ENCODE measurements around the gene MMP23B. TPM values are rescaled to one million over a fixed set of nuclear protein-coding genes. Genes with fewer than 3 reads are reported as not detected.

Gene MMP23B
- total RNA-seq, 1 experiment from 2014 or later, result 4.9 TPM

DNA sequence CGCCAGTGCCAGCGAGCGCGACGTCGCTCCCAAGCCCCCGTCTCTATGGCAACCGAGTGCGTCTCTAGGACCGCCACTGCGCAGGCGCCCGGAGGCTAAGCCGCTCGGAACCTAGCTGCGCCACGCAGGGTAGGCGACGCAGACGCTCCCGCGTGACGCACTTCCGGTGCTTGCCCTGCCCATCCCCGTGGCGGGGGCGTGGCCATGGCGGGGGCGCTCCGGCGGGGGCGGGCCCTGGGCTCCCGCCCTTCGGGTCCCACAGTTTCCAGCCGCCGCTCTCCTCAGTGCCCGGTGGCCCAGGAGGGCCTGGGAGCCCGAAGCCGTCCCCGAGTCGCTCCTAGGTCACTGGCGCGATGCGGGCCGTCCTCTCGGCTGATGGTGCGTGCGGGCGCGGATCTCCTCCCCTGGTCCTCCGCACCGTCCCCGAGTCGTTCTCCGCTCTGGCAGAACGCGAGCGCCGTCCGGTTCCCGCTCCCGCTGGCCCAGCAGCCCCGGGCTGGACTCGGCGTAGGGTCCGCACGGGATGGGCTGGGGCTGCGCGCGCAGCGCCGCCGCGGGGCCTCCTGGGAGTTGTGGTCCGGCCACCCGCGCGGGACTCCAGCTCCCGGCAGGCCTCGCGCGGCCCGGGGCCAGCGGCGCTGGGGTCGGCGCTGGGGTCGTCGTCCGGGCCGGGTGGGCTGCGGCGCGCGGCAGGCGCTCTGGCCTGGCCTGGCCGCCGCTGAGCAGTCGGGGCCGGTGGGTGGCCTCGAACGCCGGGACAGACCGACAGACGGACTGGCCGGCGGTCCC, 16.5 kb upstream of the MMP23B start, which contains the start of gene MIB2:
Gene MIB2 (plus strand): TSS at position 245 of the 789 bp plus-strand sequence. CDS start 7,953 bp downstream, outside the sequence.
- intact Hi-C loops (cut with micrococcal nuclease; ENCODE audit: unreplicated experiment), result no loop called here
- no peaks in the 10 kb centered on the region for H3K9me3 ChIP-seq (ENCODE audit: insufficient read depth, low read depth)
- H2AFZ ChIP-seq, result peak within 1 kb of the TSS; percentile 96
- H3K36me3 ChIP-seq (ENCODE audit: low read depth), result no peaks in the 10 kb centered on the region
- H3K4me3 ChIP-seq, result peak within 1 kb of the TSS; percentile 79
- no peaks in the 10 kb centered on the region for H3K27me3 ChIP-seq (ENCODE audit: insufficient read depth, low read depth)
- peaks cover 14% of the 10 kb centered on the region for H4K20me1 ChIP-seq (ENCODE audit: insufficient read depth)
- H3F3A ChIP-seq (ENCODE audit: insufficient read depth, low read depth), result peaks cover 16% of the 10 kb centered on the region; the same call in 1 of the 2 replicates
- BruUV-seq (replicated peaks), result no TSS peak
- H3K9me2 ChIP-seq (ENCODE audit: insufficient read depth), result no peaks in the 10 kb centered on the region
- H3K79me2 ChIP-seq (ENCODE audit: low read depth), result peaks cover 29% of the 10 kb centered on the region
- no peak for TF ChIP-seq EZH2 (IDR thresholded peaks at IDR 0.05; ENCODE audit: low read depth)
- TF ChIP-seq, protein P1, sequence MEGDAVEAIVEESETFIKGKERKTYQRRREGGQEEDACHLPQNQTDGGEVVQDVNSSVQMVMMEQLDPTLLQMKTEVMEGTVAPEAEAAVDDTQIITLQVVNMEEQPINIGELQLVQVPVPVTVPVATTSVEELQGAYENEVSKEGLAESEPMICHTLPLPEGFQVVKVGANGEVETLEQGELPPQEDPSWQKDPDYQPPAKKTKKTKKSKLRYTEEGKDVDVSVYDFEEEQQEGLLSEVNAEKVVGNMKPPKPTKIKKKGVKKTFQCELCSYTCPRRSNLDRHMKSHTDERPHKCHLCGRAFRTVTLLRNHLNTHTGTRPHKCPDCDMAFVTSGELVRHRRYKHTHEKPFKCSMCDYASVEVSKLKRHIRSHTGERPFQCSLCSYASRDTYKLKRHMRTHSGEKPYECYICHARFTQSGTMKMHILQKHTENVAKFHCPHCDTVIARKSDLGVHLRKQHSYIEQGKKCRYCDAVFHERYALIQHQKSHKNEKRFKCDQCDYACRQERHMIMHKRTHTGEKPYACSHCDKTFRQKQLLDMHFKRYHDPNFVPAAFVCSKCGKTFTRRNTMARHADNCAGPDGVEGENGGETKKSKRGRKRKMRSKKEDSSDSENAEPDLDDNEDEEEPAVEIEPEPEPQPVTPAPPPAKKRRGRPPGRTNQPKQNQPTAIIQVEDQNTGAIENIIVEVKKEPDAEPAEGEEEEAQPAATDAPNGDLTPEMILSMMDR (conservative IDR thresholded peaks at IDR 0.05), result no peak
- H3K27ac ChIP-seq, result peak within 1 kb of the TSS; percentile 90
- peaks cover 21% of the 10 kb centered on the region for H3K4me1 ChIP-seq (replicated peaks; ENCODE audit: insufficient read depth)
- peak within 1 kb of the TSS; percentile 96 for H3K4me2 ChIP-seq
- DNase-seq, result peak; percentile 91 to 96
- ChIA-PET POLR2A (ENCODE audit: unreplicated experiment) (interaction anchor here (0.7 kb wide), 1 partner anchor 340 kb away, joined by 4 read pairs; no protein-coding TSS in a partner anchor), CTCF (interaction anchor here (0.6 kb wide), 1 partner anchor 294 kb away, joined by 4 read pairs; no protein-coding TSS in a partner anchor)

DNA sequence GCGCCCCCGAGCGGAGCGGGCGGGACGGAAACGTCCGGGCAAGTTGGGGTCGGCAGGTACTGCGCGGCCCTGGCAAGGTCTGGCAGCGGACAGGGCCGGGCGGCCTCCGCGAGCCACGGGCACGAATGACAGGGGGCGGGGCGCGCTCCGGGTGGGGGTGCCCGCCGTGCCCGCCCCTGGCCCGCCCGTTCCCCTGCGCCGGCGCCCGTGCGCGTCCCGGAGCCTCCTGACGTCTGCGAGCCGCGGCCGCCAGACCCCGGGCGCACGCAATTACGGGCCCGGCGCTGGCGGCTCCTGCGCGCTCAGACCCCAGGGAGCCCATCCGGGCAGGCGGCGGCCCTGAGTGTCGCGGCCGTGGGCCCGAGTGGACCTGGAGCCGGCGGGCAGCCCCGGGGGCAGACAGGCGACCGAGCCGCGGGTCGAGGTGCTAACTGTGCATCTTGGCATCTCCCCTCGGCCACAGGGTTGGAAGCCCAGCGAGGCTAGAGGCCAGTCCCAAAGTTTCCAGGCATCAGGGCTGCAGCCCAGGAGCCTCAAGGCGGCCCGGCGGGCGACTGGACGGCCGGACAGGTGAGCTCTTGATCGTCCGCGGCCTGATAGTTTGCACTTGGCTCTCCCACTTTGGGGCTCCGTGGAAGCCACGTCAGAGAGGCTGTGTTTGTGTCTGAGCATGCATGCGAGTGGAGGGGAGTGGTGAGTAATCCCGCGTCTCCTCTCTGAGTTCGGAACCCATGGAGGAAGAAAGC, 15.8 kb upstream of the MMP23B start:
- Histone ChIP-seq H3K9me2 (ENCODE audit: insufficient read depth) (no peaks in the 10 kb centered on the region), H3K79me2 (ENCODE audit: low read depth) (peaks cover 29% of the 10 kb centered on the region), H3K4me3 (peak overlapping the region; percentile 79), H3K9me3 (ENCODE audit: insufficient read depth, low read depth) (no peaks in the 10 kb centered on the region), H3K27ac (no peak overlapping the region), H3K27me3 (ENCODE audit: insufficient read depth, low read depth) (no peaks in the 10 kb centered on the region), H3K4me1 (replicated peaks; ENCODE audit: insufficient read depth) (peaks cover 21% of the 10 kb centered on the region), H2AFZ (peak overlapping the region; percentile 68), H3K4me2 (peak overlapping the region; percentile 96), H3K36me3 (ENCODE audit: low read depth) (no peaks in the 10 kb centered on the region), H3F3A (ENCODE audit: insufficient read depth, low read depth) (peaks cover 16% of the 10 kb centered on the region; the same call in 1 of the 2 replicates), H4K20me1 (ENCODE audit: insufficient read depth) (peaks cover 10% of the 10 kb centered on the region)
- CTCF ChIA-PET, result no interaction called here
- POLR2A ChIA-PET (ENCODE audit: unreplicated experiment), result interaction anchor here (0.7 kb wide), 1 partner anchor 339 kb away, joined by 4 read pairs; no protein-coding TSS in a partner anchor
- intact Hi-C loops (cut with micrococcal nuclease; ENCODE audit: unreplicated experiment), result no loop called here
- BruUV-seq (replicated peaks), result no TSS peak
- peak in 1 of 2 experiments; percentile 56 for DNase-seq
- TF ChIP-seq, protein P1 (conservative IDR thresholded peaks at IDR 0.05), result no peak
- no peak for TF ChIP-seq EZH2 (IDR thresholded peaks at IDR 0.05; ENCODE audit: low read depth)

DNA sequence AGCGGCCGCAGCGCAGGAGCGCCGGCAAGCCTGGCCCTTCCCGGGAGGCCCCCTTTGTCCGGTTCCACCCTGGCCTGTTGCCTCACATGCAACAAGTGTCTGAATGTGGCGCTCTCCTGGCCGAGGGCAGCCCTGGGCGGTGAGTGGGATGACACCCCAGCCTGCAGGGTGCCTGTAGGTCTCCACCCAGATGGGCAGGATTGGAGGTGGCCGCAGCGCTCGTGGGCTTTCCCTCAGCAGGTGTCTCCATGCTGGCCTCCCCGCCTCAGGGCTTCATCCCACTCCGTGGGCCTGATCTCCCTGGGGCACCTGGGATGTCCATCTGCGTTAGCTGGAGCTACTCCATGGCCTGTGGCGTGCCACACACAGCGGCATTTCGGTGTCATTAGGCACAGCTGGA, 15.1 kb upstream of the MMP23B start:
- H2AFZ ChIP-seq, result no peak overlapping the region
- no peaks in the 10 kb centered on the region for H3K9me2 ChIP-seq (ENCODE audit: insufficient read depth)
- ChIA-PET POLR2A (ENCODE audit: unreplicated experiment) (no interaction called here), CTCF (no interaction called here)
- no peaks in the 10 kb centered on the region for H3K36me3 ChIP-seq (ENCODE audit: low read depth)
- H3K27me3 ChIP-seq (ENCODE audit: insufficient read depth, low read depth), result no peaks in the 10 kb centered on the region
- peak overlapping the region; percentile 79 for H3K4me3 ChIP-seq
- peaks cover 8% of the 10 kb centered on the region for H4K20me1 ChIP-seq (ENCODE audit: insufficient read depth)
- peaks cover 29% of the 10 kb centered on the region for H3K79me2 ChIP-seq (ENCODE audit: low read depth)
- H3K4me1 ChIP-seq (replicated peaks; ENCODE audit: insufficient read depth), result peaks cover 21% of the 10 kb centered on the region
- peaks cover 16% of the 10 kb centered on the region; the same call in 1 of the 2 replicates for H3F3A ChIP-seq (ENCODE audit: insufficient read depth, low read depth)
- intact Hi-C loops (cut with micrococcal nuclease; ENCODE audit: unreplicated experiment), result no loop called here
- TF ChIP-seq EZH2 (IDR thresholded peaks at IDR 0.05; ENCODE audit: low read depth), result no peak
- TF ChIP-seq, protein P1 (conservative IDR thresholded peaks at IDR 0.05), result no peak
- H3K4me2 ChIP-seq, result peak overlapping the region; percentile 96
- DNase-seq, result no peak
- no TSS peak for BruUV-seq (replicated peaks)
- no peak overlapping the region for H3K27ac ChIP-seq
- no peaks in the 10 kb centered on the region for H3K9me3 ChIP-seq (ENCODE audit: insufficient read depth, low read depth)

Data from PC-9 (cell line).